GM23338 (cell line): ENCODE results near the gene PLCD4. TPM values are rescaled to one million over a fixed set of nuclear protein-coding genes. Genes with fewer than 3 reads are reported as not detected.

Experiments used
- ATAC-seq: fragments of 200-7000 bp; cut with Tn5 transposase; 3 replicates; pipeline ENCODE4 v1.9.1; 2020
- DNase-seq: peaks from one replicate; pipeline ENCODE4 v3.0.0-alpha.2; 2015; ENCODE audit warnings: low spot score
- H2AFZ ChIP-seq: fragments of 200-600 bp; sonication (generic); 2 replicates; pipeline ENCODE4 v1.8.0; 2016; ENCODE audit warnings: antibody characterized with exemption, mild to moderate bottlenecking, moderate library complexity
- H3F3A ChIP-seq: fragments of 200-600 bp; sonication (generic); replicated peaks from 2 replicates; pipeline ENCODE4 v1.8.0; 2017; ENCODE audit warnings: antibody characterized with exemption, mixed run types, low read depth
- H3K27ac ChIP-seq: fragments of 200-600 bp; sonication (generic); 2 replicates; pipeline ENCODE4 v1.6.1; 2016; ENCODE audit warnings: low read depth
- H3K27me3 ChIP-seq: fragments of 200-600 bp; sonication (generic); 2 replicates; pipeline ENCODE4 v1.8.0; 2016; ENCODE audit warnings: mild to moderate bottlenecking, mixed run types, moderate library complexity; ENCODE audit not compliant: insufficient read depth
- H3K36me3 ChIP-seq: fragments of 200-600 bp; sonication (generic); 2 replicates; pipeline ENCODE4 v1.8.0; 2016; ENCODE audit warnings: mild to moderate bottlenecking; ENCODE audit not compliant: insufficient read depth
- H3K4me1 ChIP-seq: fragments of 200-600 bp; sonication (generic); 2 replicates; pipeline ENCODE4 v1.8.0; 2016; ENCODE audit warnings: mild to moderate bottlenecking, moderate library complexity; ENCODE audit not compliant: insufficient read depth
- H3K4me2 ChIP-seq: fragments of 200-600 bp; sonication (generic); 2 replicates; pipeline ENCODE4 v1.7.1; 2017; ENCODE audit warnings: mixed run types
- H3K4me3 ChIP-seq: fragments of 200-600 bp; sonication (generic); 2 replicates; pipeline ENCODE4 v1.6.1; 2016; ENCODE audit warnings: mixed run types
- H3K79me2 ChIP-seq: fragments of 200-600 bp; sonication (generic); replicated peaks from 2 replicates; pipeline ENCODE4 v1.8.0; 2017; ENCODE audit warnings: mild to moderate bottlenecking; ENCODE audit not compliant: insufficient read depth
- H3K9me2 ChIP-seq: fragments of 200-600 bp; sonication (generic); 2 replicates; pipeline ENCODE4 v1.8.0; 2017; ENCODE audit not compliant: insufficient read depth
- H4K20me1 ChIP-seq: fragments of 200-600 bp; sonication (generic); replicated peaks from 2 replicates; pipeline ENCODE4 v1.8.0; 2017; ENCODE audit warnings: mild to moderate bottlenecking; ENCODE audit not compliant: insufficient read depth
- H3K27ac Mint-ChIP-seq: 2 replicates; pipeline ENCODE4 v1.8.0; 2020; ENCODE audit warnings: inconsistent platforms, mild to moderate bottlenecking, moderate library complexity, mixed read lengths
- H3K27me3 Mint-ChIP-seq: 3 replicates; pipeline ENCODE4 v1.8.0; 2022; ENCODE audit warnings: low read depth, mild to moderate bottlenecking, moderate library complexity, mixed read lengths, inconsistent platforms; ENCODE audit not compliant: insufficient read depth, poor library complexity
- H3K36me3 Mint-ChIP-seq: 3 replicates; pipeline ENCODE4 v1.8.0; 2021; ENCODE audit warnings: low read depth, mild to moderate bottlenecking, inconsistent platforms, moderate library complexity, mixed read lengths
- H3K4me1 Mint-ChIP-seq: 3 replicates; pipeline ENCODE4 v1.8.0; 2020; ENCODE audit warnings: mild to moderate bottlenecking, inconsistent platforms, mixed read lengths
- H3K4me3 Mint-ChIP-seq: 3 replicates; pipeline ENCODE4 v1.8.0; 2021; ENCODE audit warnings: moderate library complexity, mild to moderate bottlenecking, inconsistent platforms, mixed read lengths
- H3K9me3 Mint-ChIP-seq: 3 replicates; pipeline ENCODE4 v1.8.0; 2020; ENCODE audit warnings: moderate library complexity, mild to moderate bottlenecking, inconsistent platforms, mixed read lengths
- CREB1 ChIP-seq: fragments of 250-450 bp; sonication (Bioruptor Pico); IDR thresholded peaks from 2 replicates; pipeline ENCODE4 v1.5.0; 2020; ENCODE audit warnings: low read depth, mild to moderate bottlenecking, moderate library complexity
- CTCF ChIP-seq, 2 experiments: fragments of 200-600 bp in 1 of 2; sonication (generic) in 1 of 2; conservative IDR thresholded peaks; 2 replicates each; pipeline versions ENCODE4 v1.5.1 to v1.6.1; 2016 to 2017; ENCODE audit warnings: antibody characterized with exemption in 2 of 2, low read depth in 2 of 2, mild to moderate bottlenecking in 2 of 2, moderate library complexity in 1 of 2
- ETS1 ChIP-seq: IDR thresholded peaks from 2 replicates; pipeline ENCODE4 v1.6.1; 2016; ENCODE audit warnings: antibody characterized with exemption
- EZH2 ChIP-seq: fragments of 200-600 bp; sonication (generic); IDR thresholded peaks from one replicate; pipeline ENCODE4 v1.8.0; 2017; ENCODE audit warnings: antibody characterized with exemption, mild to moderate bottlenecking, low read depth; ENCODE audit not compliant: unreplicated experiment
- EZH2phosphoT487 ChIP-seq: fragments of 200-600 bp; sonication (generic); IDR thresholded peaks from one replicate; pipeline ENCODE4 v1.8.1; 2018; ENCODE audit warnings: antibody characterized with exemption; ENCODE audit not compliant: unreplicated experiment
- JUNB ChIP-seq: IDR thresholded peaks from one replicate; pipeline ENCODE4 v1.6.1; 2016; ENCODE audit warnings: antibody characterized with exemption; ENCODE audit not compliant: unreplicated experiment
- NANOG ChIP-seq: IDR thresholded peaks from 2 replicates; pipeline ENCODE4 v1.6.1; 2016; ENCODE audit warnings: antibody characterized with exemption, borderline replicate concordance
- STAT1 ChIP-seq: IDR thresholded peaks from one replicate; pipeline ENCODE4 v1.6.1; 2016; ENCODE audit warnings: antibody characterized with exemption; ENCODE audit not compliant: unreplicated experiment
- ZNF114 ChIP-seq: fragments of 250-450 bp; sonication (Bioruptor Pico); IDR thresholded peaks from 2 replicates; pipeline ENCODE4 v1.5.0; 2020; ENCODE audit warnings: mild to moderate bottlenecking, moderate library complexity
- ZNF331 ChIP-seq: fragments of 250-450 bp; sonication (Bioruptor Pico); IDR thresholded peaks from 2 replicates; pipeline ENCODE4 v1.5.0; 2020; ENCODE audit warnings: low read depth, mild to moderate bottlenecking, moderate library complexity
- polyA plus RNA-seq: library from polyadenylated mRNA; unstranded; fragments of >200 nt; fragmentation: Nextera tagmentation; extraction: Ambion mirVana; gene quantifications from 2 replicates; pipeline ENCODE4 v1.2.1, GENCODE V29; 2016
- total RNA-seq: library from RNA; depleted of rRNA; stranded (reverse); fragments of >200 nt; shearing (Covaris generic); gene quantifications from 2 replicates; pipeline ENCODE4 v1.2.3, GENCODE V29; 2014
- TF ChIP-seq, protein P1 (sequence below): fragments of 250-450 bp; sonication (Bioruptor Pico); IDR thresholded peaks from 2 replicates; pipeline ENCODE4 v1.5.0; 2020; ENCODE audit warnings: mild to moderate bottlenecking, moderate library complexity
- TF ChIP-seq, protein P2 (sequence below): IDR thresholded peaks from one replicate; pipeline ENCODE4 v1.6.1; 2018; ENCODE audit warnings: antibody characterized with exemption; ENCODE audit not compliant: unreplicated experiment

The PLCD4 gene
- total and polyA plus RNA-seq, 2 experiments from 2014 or later, result 0.80 to 1.3 TPM

DNA sequence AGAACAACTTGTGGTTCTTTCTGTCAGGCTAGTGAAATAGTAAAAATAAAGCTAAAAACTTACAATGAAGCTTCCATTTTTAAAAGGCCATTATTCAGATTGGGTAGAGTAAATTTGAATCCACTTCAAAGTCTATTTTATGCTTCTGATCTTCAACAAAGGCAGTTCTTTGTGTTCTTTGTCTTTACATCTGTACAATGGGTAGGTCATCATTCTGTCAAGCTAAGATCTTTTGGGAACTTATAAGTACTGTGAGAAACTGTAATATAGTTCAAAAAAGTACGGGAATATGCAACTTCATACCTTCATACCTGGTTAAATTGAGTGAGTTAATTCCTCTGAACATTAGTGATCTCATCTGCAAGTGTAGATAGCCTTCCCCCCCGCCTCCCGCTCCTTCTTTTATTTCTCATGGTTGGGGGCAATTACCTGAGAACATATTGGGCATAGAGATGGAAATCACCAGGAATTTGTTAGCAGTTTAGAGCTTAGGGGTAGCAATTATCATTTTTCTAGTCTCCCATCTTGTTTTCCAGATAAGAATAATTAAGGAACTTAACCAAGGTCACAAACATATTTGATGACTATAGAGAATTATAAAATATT is 29.3 kb upstream of the PLCD4 start:
- Histone ChIP-seq H3K36me3 (peaks cover 33% of the 10 kb centered on the region), H3K27me3 (no peaks in the 10 kb centered on the region), H3K79me2 (peaks cover 98% of the 10 kb centered on the region), H2AFZ (no peak overlapping the region), H4K20me1 (peaks cover 57% of the 10 kb centered on the region), H3K4me1 (peaks cover 32% of the 10 kb centered on the region), H3K9me2 (no peaks in the 10 kb centered on the region), H3K4me3 (peak overlapping the region; percentile 12; the same call in 1 of the 2 replicates), H3K27ac (peak overlapping the region; percentile 2; the same call in 1 of the 2 replicates), H3F3A (no peaks in the 10 kb centered on the region), H3K4me2 (peak overlapping the region; percentile 42)
- no peaks in the 10 kb centered on the region for H3K27me3 Mint-ChIP-seq
- no peaks in the 10 kb centered on the region for H3K9me3 Mint-ChIP-seq
- ATAC-seq, result peak; percentile 22; the same call in 1 of the 3 replicates
- peaks cover 27% of the 10 kb centered on the region for H3K4me1 Mint-ChIP-seq
- DNase-seq, result peak; percentile 24
- peak overlapping the region; percentile 25; the same call in 1 of the 2 replicates for H3K27ac Mint-ChIP-seq
- peak overlapping the region; percentile 7; the same call in 1 of the 3 replicates for H3K4me3 Mint-ChIP-seq
- H3K36me3 Mint-ChIP-seq, result peaks cover 48% of the 10 kb centered on the region
- TF ChIP-seq ETS1 (no peak), NANOG (no peak), STAT1 (no peak), CTCF (conservative IDR thresholded peaks at IDR 0.05; ENCODE audit: low read depth in 2 of 2) (no peak), CREB1 (CRISPR knock-in tag) (no peak), EZH2 (no peak), EZH2phosphoT487 (no peak), ZNF114 (no peak), JUNB (no peak), ZNF331 (no peak)
- TF ChIP-seq, protein P1, sequence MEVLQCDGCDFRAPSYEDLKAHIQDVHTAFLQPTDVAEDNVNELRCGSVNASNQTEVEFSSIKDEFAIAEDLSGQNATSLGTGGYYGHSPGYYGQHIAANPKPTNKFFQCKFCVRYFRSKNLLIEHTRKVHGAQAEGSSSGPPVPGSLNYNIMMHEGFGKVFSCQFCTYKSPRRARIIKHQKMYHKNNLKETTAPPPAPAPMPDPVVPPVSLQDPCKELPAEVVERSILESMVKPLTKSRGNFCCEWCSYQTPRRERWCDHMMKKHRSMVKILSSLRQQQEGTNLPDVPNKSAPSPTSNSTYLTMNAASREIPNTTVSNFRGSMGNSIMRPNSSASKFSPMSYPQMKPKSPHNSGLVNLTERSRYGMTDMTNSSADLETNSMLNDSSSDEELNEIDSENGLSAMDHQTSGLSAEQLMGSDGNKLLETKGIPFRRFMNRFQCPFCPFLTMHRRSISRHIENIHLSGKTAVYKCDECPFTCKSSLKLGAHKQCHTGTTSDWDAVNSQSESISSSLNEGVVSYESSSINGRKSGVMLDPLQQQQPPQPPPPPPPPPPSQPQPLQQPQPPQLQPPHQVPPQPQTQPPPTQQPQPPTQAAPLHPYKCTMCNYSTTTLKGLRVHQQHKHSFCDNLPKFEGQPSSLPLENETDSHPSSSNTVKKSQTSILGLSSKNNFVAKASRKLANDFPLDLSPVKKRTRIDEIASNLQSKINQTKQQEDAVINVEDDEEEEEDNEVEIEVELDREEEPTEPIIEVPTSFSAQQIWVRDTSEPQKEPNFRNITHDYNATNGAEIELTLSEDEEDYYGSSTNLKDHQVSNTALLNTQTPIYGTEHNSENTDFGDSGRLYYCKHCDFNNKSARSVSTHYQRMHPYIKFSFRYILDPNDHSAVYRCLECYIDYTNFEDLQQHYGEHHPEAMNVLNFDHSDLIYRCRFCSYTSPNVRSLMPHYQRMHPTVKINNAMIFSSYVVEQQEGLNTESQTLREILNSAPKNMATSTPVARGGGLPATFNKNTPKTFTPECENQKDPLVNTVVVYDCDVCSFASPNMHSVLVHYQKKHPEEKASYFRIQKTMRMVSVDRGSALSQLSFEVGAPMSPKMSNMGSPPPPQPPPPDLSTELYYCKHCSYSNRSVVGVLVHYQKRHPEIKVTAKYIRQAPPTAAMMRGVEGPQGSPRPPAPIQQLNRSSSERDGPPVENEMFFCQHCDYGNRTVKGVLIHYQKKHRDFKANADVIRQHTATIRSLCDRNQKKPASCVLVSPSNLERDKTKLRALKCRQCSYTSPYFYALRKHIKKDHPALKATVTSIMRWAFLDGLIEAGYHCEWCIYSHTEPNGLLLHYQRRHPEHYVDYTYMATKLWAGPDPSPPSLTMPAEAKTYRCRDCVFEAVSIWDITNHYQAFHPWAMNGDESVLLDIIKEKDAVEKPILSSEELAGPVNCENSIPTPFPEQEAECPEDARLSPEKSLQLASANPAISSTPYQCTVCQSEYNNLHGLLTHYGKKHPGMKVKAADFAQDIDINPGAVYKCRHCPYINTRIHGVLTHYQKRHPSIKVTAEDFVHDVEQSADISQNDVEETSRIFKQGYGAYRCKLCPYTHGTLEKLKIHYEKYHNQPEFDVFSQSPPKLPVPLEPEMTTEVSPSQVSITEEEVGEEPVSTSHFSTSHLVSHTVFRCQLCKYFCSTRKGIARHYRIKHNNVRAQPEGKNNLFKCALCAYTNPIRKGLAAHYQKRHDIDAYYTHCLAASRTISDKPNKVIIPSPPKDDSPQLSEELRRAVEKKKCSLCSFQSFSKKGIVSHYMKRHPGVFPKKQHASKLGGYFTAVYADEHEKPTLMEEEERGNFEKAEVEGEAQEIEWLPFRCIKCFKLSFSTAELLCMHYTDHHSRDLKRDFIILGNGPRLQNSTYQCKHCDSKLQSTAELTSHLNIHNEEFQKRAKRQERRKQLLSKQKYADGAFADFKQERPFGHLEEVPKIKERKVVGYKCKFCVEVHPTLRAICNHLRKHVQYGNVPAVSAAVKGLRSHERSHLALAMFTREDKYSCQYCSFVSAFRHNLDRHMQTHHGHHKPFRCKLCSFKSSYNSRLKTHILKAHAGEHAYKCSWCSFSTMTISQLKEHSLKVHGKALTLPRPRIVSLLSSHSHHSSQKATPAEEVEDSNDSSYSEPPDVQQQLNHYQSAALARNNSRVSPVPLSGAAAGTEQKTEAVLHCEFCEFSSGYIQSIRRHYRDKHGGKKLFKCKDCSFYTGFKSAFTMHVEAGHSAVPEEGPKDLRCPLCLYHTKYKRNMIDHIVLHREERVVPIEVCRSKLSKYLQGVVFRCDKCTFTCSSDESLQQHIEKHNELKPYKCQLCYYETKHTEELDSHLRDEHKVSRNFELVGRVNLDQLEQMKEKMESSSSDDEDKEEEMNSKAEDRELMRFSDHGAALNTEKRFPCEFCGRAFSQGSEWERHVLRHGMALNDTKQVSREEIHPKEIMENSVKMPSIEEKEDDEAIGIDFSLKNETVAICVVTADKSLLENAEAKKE (CRISPR knock-in tag), result no peak
- TF ChIP-seq, protein P2, sequence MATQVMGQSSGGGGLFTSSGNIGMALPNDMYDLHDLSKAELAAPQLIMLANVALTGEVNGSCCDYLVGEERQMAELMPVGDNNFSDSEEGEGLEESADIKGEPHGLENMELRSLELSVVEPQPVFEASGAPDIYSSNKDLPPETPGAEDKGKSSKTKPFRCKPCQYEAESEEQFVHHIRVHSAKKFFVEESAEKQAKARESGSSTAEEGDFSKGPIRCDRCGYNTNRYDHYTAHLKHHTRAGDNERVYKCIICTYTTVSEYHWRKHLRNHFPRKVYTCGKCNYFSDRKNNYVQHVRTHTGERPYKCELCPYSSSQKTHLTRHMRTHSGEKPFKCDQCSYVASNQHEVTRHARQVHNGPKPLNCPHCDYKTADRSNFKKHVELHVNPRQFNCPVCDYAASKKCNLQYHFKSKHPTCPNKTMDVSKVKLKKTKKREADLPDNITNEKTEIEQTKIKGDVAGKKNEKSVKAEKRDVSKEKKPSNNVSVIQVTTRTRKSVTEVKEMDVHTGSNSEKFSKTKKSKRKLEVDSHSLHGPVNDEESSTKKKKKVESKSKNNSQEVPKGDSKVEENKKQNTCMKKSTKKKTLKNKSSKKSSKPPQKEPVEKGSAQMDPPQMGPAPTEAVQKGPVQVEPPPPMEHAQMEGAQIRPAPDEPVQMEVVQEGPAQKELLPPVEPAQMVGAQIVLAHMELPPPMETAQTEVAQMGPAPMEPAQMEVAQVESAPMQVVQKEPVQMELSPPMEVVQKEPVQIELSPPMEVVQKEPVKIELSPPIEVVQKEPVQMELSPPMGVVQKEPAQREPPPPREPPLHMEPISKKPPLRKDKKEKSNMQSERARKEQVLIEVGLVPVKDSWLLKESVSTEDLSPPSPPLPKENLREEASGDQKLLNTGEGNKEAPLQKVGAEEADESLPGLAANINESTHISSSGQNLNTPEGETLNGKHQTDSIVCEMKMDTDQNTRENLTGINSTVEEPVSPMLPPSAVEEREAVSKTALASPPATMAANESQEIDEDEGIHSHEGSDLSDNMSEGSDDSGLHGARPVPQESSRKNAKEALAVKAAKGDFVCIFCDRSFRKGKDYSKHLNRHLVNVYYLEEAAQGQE, result no peak
